Skeletal muscle satellite cell (primary cell): ENCODE data around the gene CD69.
A peak's percentile ranks its signal among the peaks of the same experiment; 100 is the strongest.
"Not testable (repeated sequence)": the region's sequence is repeated elsewhere in the genome, so short reads cannot be mapped to it uniquely, and the experiment has no call there.

Experiments
- H3K27me3 ChIP-seq: 2 replicates; pipeline ENCODE4 v1.7.0; 2013; ENCODE audit warnings: low read length; ENCODE audit not compliant: control insufficient read depth, insufficient read depth
- H3K36me3 ChIP-seq: 2 replicates; pipeline ENCODE4 v1.7.0; 2013; ENCODE audit warnings: mild to moderate bottlenecking, control low read depth, low read length; ENCODE audit not compliant: insufficient read depth
- H3K4me1 ChIP-seq: 2 replicates; pipeline ENCODE4 v1.7.0; 2013; ENCODE audit warnings: low read length; ENCODE audit not compliant: control insufficient read depth, insufficient read depth
- H3K4me2 ChIP-seq: 2 replicates; pipeline ENCODE4 v1.7.0; 2013; ENCODE audit warnings: mild to moderate bottlenecking, low read length
- H3K4me3 ChIP-seq: 2 replicates; pipeline ENCODE4 v1.7.0; 2013; ENCODE audit warnings: low read length
- H3K9ac ChIP-seq: 2 replicates; pipeline ENCODE4 v1.7.0; 2013; ENCODE audit warnings: mild to moderate bottlenecking, low read depth, low read length, moderate library complexity
- H3K9me3 ChIP-seq: replicated peaks from 2 replicates; pipeline ENCODE4 v1.7.0; 2013; ENCODE audit warnings: mild to moderate bottlenecking, control low read depth, low read length

The CD69 gene

GRCh38 chr12:9741726-9742125 lies 19.0 kb downstream of the CD69 start:
- H3K9ac ChIP-seq, result no peak overlapping the region
- H3K4me2 ChIP-seq, result no peak overlapping the region
- H3K9me3 ChIP-seq, result no peaks in the 10 kb centered on the region
- no peaks in the 10 kb centered on the region for H3K27me3 ChIP-seq
- H3K4me3 ChIP-seq, result no peak overlapping the region
- H3K36me3 ChIP-seq, result no peaks in the 10 kb centered on the region
- H3K4me1 ChIP-seq, result no peaks in the 10 kb centered on the region

- Histone ChIP-seq H3K36me3 (no peaks in the 10 kb centered on the region), H3K4me3 (no peak overlapping the region), H3K4me1 (no peaks in the 10 kb centered on the region), H3K27me3 (no peaks in the 10 kb centered on the region), H3K9ac (no peak overlapping the region), H3K4me2 (peak overlapping the region; percentile 35), H3K9me3 (no peaks in the 10 kb centered on the region)
These were observed 20.5 kb downstream of the CD69 start for GRCh38 chr12:9740106-9740750.

GRCh38 chr12:9739404-9740105 lies 21.1 kb downstream of the CD69 start:
- H3K9ac ChIP-seq, H3K36me3 ChIP-seq, H3K4me3 ChIP-seq, H3K4me1 ChIP-seq, H3K27me3 ChIP-seq, H3K9me3 ChIP-seq: not testable (repeated sequence)
- H3K4me2 ChIP-seq, result peak overlapping the region; percentile 35

DNA sequence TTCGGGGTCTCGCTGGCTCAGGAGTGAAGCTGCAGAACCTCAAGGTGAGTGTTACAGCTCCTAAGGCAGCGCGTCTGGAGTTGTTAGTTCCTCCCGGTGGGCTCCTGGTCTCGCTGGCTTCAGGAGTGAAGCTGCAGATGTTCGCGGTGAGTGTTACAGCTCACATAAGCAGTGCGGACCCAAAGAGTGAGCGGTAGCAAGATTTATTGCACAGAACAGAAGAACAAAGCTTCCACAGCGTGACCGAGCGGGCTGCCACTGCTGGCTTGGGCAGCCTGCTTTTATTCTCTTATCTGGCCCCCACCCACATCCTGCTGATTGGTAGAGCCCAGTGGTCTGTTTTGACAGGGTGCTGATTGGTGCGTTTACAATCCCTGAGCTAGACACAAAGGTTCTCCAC lies 21.8 kb downstream of the CD69 start:
- not testable (repeated sequence) for H3K27me3 ChIP-seq, H3K36me3 ChIP-seq, H3K4me2 ChIP-seq, H3K9ac ChIP-seq, H3K4me1 ChIP-seq, H3K9me3 ChIP-seq, H3K4me3 ChIP-seq

- Histone ChIP-seq H3K4me1 (no peaks in the 10 kb centered on the region), H3K27me3 (no peaks in the 10 kb centered on the region), H3K9me3 (no peaks in the 10 kb centered on the region), H3K9ac (no peak overlapping the region), H3K4me3 (no peak overlapping the region), H3K36me3 (no peaks in the 10 kb centered on the region), H3K4me2 (no peak overlapping the region)
These were observed 23.6 kb downstream of the CD69 start for GRCh38 chr12:9736936-9737705.

DNA sequence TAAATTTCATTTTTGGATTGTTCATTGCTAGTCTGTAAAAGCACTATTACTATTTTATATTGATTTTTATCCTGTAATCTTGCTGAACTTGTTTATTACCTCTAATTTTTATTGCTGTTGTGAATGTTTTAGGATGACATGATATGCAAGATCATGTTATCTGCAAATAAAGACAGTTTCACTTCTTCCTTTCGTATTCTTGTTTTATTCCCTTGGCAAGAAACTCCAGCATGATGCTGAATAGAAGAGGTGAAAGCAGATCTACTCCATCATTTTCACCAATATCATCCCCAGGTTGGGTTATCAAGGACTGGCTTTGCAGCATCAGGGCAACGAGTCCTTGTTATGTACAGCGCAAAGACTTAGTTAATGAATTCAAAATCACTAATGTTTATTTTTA lies 25.1 kb downstream of the CD69 start:
- H3K4me1 ChIP-seq, result no peaks in the 10 kb centered on the region
- no peak overlapping the region for H3K9ac ChIP-seq
- H3K9me3 ChIP-seq, result no peaks in the 10 kb centered on the region
- H3K4me2 ChIP-seq, result no peak overlapping the region
- H3K36me3 ChIP-seq, result no peaks in the 10 kb centered on the region
- H3K4me3 ChIP-seq, result no peak overlapping the region
- H3K27me3 ChIP-seq, result no peaks in the 10 kb centered on the region

GRCh38 chr12:9732921-9733461 lies 27.7 kb downstream of the CD69 start, which contains the start of gene CLECL1:
Gene CLECL1 (minus strand): TSS chr12:9733097.
- H3K9ac ChIP-seq, result no peak within 1 kb of the TSS
- H3K27me3 ChIP-seq, result no peaks in the 10 kb centered on the region
- H3K9me3 ChIP-seq, result no peaks in the 10 kb centered on the region
- no peak within 1 kb of the TSS for H3K4me2 ChIP-seq
- no peaks in the 10 kb centered on the region for H3K4me1 ChIP-seq
- H3K4me3 ChIP-seq, result no peak within 1 kb of the TSS
- H3K36me3 ChIP-seq, result no peaks in the 10 kb centered on the region

DNA sequence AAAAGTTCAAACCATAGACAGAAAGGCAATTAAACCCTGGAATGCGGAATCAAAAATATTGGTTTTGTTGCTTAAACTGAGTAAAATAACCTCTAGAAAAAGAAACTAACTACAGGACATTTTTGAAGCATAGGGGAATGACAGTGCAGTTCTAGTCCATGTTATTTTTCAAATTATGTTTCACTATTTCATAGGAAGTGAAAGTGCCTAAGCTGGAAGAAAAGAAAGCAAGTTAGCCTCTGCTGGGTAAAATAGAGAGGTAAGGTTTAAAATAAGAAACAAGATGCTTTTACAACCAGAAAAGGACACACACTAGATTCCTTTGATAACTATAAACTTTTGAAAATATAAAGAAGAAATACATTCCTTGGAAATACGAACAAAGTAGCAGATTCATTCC lies 28.9 kb downstream of the CD69 start:
- H3K36me3 ChIP-seq, result no peaks in the 10 kb centered on the region
- no peaks in the 10 kb centered on the region for H3K27me3 ChIP-seq
- no peak overlapping the region for H3K4me3 ChIP-seq
- no peaks in the 10 kb centered on the region for H3K9me3 ChIP-seq
- no peaks in the 10 kb centered on the region for H3K4me1 ChIP-seq
- no peak overlapping the region for H3K4me2 ChIP-seq
- no peak overlapping the region for H3K9ac ChIP-seq

GRCh38 chr12:9731393-9731792 lies 29.3 kb downstream of the CD69 start:
- Histone ChIP-seq H3K9ac (no peak overlapping the region), H3K9me3 (no peaks in the 10 kb centered on the region), H3K36me3 (no peaks in the 10 kb centered on the region), H3K27me3 (no peaks in the 10 kb centered on the region), H3K4me1 (no peaks in the 10 kb centered on the region), H3K4me3 (no peak overlapping the region), H3K4me2 (no peak overlapping the region)

DNA sequence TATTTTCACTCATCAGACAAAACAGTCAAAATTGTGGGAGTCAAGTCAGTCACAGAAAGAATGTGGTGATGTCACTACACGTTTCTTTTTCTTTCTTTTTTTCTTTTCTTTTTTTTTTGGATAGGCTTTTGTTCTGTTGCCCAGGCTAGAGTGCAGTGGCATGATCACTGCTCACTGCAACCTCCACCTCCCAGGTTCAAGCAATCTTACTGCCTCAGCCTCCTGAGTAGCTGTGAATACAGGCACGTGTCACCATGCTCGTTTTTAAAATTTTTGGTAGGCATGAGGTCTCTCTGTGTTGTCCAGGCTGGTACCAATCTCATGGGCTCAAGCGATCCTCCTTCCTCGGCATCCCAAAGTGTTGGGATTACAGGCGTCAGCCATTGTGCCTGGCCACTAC lies 30.1 kb downstream of the CD69 start:
- H3K27me3 ChIP-seq, result no peaks in the 10 kb centered on the region
- H3K9me3 ChIP-seq, result no peaks in the 10 kb centered on the region
- no peaks in the 10 kb centered on the region for H3K4me1 ChIP-seq
- no peak overlapping the region for H3K4me2 ChIP-seq
- no peak overlapping the region for H3K9ac ChIP-seq
- H3K36me3 ChIP-seq, result no peaks in the 10 kb centered on the region
- H3K4me3 ChIP-seq, result no peak overlapping the region

DNA sequence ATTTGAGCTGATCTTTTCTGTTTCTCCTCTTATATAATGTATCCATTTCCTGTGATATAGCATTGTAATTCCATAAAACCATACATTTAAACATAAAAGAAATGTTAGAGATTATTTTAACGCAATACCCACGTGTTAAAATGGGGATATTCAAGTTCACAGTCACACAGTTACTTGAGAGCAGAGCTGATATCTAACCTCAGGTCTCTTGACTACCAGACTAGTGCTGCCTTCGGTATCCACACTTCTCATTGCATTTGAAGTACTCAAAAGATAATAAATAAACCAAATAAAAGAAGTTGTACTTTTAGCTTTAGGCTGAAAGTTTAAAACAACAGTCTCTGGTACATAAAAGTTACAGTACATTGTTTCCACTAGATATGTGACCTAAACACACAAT lies 30.7 kb downstream of the CD69 start:
- no peak overlapping the region for H3K4me2 ChIP-seq
- H3K9ac ChIP-seq, result no peak overlapping the region
- H3K4me1 ChIP-seq, result no peaks in the 10 kb centered on the region
- H3K4me3 ChIP-seq, result no peak overlapping the region
- H3K9me3 ChIP-seq, result no peaks in the 10 kb centered on the region
- H3K36me3 ChIP-seq, result no peaks in the 10 kb centered on the region
- H3K27me3 ChIP-seq, result no peaks in the 10 kb centered on the region
